CD4-positive, alpha-beta T cell treated with Interleukin-17A for 4 hours (primary cell): Measurements from ENCODE around the gene GALNT9.

Experiments used
- DNase-seq: peaks from one replicate; pipeline ENCODE4 v3.0.0-alpha.2; 2020; ENCODE audit warnings: mixed read lengths

GALNT9 gene

DNA sequence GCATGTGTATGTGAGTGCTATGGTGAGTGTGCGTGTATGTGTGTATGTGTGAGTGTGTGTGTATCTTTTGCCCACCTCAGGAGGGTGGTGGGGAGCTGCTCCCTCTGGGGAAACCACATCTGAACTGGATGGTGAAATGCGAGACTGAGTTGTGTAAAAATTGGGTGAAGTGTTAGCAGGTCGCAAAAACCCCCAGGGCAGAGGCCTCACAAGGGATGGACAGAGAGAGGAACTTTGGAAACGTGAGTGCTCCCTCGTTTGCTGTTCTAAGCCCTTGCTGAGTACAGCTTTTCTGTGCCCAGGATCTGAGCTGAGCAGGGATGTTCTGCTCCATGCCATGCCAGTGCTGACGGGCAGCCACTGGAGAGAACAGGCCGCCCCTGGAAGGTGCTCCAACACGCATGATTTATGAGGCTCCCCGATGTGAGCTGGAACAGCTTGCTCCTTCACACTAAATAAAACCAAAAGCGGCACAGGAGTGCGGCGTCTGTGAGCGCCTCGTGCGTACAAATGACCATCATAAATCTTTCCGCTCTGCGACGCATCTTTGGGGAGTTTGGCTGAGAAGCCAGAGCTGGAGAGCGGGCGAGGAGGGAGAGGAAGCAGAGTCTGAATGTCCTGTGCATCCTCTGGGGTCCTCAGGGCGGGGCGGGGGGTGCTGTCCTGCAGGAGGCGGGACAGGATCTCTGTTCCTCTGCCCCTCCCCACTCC, 14.1 kb upstream of the GALNT9 start:
- DNase-seq: no peak

DNA sequence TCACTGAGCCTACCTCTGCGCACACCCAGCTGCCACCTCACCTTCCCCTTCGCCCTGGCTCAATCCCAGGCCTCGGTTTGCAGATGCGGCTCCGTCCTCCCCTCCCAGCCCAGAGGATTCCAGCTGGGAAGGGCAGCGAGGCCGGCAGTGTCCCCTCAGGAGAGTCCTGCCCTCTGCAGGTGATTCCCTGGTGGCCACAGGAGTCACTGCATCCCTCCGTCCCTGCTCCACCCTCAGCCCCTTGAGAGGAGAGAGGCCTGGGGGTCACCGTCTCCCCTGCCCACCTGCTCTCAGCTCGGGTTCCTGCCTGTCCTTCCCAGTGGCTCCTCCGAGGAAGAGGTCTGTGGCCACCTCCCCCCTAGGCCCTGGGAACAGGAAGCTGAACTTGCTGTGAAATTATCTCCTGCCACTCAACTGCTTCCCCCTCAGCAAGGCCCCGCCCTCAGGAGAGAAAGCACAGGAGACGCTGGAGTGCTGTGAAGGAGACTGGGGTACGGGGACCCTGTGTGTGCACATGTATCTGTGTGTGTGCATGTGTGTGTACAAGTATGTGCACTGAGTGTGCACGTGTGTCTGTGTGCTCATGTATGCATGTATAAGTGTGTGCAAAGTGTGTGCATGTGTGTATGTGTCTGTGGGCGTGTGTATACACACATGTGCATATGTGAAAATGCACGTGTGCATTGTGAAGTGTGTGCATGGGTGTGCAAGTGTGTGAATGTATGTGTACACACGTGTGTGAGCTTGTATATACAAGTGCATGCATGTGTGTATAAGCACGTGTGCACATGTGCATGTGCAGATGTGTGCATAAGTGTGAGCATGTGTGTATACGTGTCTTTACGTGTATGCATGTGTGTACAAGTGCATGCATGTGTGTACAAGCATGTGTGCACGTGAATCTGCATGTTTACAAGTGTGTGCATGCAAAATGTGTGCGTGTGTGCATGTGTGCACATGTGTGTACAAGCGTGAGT, 13.2 kb upstream of the GALNT9 start:
- DNase-seq: no peak

DNA sequence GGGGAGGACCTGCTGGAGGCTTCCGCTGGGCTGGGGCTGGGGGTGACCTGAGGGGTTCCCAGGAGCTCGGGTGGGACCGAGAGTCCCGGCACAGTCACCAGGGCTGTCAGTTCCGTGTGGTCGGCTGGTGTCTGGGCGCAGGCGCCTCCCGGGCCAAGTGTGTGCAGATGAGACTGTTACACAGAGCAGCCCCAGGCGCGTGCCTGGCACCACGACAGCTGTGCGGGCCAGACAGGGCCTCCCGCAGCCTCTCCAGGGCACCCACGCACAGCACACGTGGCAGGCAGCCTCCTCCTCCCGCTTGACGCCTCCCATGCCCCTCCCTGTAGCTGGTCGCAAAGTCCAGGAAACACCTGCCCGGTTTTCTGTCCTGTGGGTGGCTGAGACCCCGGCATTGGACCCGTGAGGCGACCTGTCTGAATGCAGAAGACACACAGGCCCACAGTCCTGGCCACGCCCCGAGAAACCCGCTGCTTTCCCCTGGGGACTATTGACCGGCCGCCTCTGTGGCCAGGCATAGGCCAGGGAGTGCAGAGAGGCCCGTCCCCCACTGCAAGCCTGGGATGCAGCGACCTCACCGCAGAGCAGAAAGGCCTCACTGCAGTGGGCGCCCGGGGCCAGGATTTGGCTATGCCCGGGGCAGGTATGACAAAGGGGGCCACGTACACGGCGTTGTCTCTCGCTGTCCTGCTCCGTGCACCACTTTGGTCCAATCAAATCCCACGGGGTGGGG, 12.1 kb upstream of the GALNT9 start:
- no peak for DNase-seq

DNA sequence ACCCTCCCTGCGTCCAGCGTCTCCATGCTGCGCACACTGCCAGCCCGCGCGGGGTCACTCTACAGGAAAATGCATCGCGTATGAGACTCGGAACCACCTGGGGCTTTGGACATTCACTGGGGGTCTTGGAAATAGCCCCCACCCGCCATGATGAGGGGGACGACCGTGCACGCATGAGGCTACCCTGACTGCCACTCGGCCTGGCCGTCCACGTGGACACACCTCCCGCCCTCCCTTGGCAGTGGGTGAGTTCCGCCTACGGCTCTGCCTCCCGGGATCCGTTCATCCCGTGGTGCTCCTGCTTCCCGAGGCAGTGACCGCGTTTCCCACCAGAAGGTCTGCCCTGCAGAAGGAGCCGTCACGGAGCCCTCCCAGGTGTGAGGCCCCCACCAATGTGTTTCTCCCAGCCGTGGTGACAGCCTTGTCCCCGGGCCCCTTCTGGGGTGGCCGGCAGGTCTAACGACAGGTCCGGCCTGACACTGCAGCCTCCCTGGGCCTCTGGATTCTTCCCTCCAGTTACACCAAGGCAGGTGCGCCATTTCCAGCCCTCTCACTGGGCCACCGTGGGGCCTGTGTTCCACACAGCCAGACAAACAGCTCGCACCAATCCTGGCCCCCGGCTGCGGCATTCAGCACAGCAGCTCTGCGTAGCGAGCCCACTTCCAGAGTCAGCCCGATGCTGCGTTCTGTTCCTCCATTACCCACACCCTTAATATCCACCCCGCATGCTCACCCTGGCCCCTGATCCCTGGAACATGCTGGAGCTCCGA, 11.1 kb upstream of the GALNT9 start:
- DNase-seq: no peak

DNA sequence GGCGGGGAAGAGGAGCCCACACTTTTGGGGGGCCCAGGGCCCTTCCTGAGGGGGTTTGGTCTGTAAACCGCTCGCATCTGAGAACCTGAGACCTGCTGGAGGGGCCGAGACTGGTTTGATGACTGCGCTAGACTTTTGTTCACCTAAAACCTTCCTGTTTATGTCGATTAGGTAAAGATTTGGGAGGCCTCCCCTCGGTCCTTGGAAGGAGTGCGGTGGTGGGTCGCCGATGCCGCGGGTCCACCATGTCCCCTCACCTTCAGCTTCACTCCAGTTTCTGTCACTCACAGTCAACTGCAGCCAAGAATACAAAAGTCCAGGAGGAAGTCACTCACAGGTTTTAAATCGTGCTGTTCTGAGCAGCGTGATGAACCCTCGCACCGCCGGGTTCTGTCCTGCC, 10.5 kb upstream of the GALNT9 start:
- DNase-seq: no peak

DNA sequence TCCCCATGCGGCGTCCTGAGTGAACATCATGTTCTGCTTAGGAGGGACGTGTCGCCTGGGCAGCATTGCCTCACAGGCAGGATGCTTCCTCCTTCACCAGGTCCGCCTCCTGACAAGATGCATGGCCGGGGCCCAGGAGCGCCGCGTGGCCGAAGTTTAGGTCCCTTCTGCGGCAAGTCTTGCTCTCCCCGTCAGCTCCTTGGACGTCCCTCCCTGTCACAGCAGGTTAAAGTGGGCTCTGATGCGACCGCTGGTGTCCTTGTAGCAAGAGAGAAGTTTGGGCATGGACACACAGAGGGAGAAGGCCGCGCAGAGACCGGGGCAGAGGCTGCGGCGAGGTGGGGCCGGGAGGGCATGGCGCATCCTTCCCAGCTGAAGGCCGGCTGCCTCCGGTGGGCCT, 9.4 kb upstream of the GALNT9 start:
- DNase-seq: no peak

DNA sequence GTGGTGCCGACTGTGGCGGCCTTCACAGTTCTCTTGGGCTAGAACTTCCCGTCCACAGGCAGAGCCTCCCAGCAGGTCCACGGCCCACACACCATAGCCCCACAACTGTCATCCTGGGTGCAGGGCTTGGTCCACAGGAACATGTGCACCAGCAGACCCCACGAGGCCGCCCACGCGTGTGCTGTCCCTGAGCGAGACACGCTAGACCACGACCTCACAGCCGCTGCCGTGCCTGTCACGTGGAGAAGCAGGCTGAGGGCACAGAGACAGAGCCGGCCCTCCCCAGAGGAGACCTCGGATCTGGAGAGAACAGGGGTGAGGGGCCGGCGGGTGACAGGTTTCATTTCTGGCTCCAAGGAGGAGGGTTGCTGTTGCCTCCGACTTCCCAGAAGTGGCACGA, 8.9 kb upstream of the GALNT9 start:
- no peak for DNase-seq

DNA sequence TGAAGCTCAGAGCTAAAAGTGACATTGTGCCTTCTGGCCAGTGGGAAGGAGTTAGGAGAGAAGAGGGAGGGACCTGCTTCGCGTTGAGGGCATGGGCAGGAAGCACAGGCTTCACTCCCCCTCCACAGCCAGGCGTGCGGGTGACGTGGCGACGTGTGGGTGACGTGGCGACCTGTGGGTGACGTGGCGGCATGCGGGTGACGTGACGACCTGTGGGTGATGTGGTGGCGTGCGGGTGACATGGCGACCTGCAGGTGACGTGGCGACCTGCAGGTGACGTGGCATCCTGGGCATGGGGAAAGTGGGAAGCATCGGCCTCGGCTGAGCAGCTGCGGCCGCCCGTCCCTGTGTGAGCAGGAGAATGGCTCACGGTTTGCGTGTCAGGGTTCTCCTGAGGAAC, 8.2 kb upstream of the GALNT9 start:
- no peak for DNase-seq

DNA sequence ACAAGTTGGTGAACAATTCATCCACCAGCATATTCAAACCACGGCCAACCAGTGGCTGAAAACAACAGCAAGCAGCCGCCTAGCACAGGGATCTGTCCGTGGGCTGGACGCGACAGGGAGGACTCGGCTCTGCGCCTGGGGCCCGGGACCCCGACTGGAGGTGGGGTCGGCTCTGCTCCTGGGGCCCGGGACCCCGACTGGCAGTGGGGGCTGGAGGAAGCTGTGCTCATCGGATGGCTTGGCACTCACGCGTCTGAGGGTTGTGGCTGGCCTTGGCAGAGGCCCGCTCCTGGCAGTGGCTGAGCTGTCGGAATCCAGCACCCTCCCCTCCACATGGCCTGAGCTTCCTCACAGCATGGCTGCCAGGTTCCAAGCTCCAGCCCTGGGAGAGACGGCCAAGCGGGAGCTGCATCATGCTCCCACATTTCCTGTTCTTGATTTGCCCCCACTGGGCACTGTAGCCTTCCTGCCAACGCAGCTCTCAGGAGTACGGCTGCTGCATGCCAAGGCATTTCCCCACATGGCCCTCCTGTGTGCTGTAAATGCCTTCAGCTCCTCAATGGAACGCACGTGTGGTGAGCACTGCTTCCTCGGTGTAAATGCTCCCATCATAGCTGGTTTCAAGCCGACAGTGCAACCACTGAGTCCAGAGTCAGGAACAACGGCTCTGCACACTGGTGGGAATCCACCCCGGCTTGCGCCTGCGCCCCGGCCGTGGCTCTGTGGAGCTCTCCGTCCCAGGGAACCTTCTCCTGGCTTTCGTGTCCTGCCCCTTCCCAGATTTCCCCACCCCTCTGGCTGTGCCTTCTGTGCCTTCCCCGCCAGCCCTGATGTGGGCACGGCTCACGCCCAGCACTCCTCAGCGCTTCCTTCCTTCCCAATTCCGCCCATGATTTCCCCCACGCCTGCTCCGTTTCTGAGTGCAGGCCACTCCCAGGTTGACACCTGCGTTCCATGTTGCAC, 7.3 kb upstream of the GALNT9 start:
- no peak for DNase-seq

DNA sequence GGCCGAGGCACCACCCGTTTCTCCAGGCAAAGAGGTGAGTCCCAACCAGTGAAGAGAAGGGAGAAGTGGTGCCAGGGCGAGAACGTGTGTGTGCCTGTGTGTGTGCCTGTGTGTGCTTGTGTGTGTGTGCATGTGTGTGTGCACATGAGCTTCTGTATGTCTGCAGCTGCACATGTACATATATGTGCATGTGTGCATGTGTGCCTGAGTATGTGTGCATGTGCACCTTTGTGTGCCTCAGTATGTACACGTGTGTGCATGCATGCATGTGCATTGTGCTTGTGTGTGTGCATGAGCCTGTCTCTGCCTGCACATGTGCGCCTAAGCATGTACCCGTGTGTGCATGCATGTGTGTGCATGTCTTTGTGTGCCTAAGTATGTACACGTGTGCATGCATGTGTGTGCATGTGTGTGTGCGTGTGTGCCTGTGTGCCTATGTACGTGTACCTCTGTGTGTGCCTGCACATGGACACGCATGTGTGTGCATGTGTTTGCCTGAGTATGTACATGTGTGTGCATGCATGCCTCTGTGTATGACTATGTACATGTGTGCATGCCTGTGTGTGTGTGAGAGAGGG, 5.9 kb upstream of the GALNT9 start:
- DNase-seq: no peak

DNA sequence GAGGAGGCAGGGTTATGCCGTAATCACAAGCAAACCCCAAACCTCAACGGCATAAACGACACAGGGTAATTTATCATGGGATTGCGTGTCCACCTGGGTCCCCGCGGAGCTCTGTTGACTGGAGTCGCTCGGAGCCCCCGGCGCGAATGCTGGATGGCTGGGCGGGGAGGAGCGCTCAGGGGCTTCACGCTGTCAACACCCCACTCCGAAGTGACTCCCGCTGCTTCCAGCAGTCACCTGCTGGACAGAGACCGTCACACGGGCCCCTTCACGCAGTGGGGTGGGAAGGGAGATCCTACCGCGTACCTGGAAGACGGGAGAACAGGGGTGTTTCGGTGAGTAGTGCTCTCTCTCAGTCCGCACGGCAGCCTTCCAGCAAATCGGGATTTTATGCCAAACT, 4.4 kb upstream of the GALNT9 start:
- no peak for DNase-seq

DNA sequence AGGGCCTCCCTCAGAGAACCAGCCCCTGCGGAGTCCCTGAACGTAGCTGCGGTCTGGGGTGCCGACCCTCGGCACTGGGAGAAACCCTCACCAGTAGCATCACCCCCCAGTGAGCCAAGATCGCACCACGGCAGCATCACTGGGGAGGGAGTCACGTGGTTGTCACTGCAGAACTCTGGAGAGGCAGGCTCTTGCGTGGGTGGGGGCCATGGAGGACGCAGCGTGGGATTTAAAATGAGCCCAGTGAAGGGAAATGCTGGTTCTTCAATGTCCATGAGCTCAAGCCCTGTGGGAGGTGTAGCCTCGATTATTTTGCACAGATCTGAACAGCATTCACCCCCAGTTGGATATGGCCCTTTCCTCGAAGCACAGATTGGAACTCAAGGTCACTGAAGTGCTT, 3.9 kb upstream of the GALNT9 start:
- DNase-seq: no peak

DNA sequence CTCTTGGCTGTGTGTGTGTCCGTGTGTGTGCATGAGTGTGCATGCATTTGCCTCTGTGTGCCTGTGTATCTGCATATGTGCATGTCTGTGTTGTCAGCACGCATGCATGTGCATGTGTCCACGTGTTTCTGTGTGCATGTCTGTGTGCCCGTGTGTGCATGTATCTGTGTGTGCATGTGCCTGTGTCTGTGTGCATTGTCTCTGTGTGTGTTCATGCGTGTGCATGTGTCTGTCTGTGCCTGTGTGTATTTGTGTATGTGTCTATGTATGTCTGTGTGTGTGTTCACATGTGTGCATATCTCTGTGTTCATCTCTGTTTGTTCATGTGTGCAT, 1.1 kb upstream of the GALNT9 start:
- no peak for DNase-seq

DNA sequence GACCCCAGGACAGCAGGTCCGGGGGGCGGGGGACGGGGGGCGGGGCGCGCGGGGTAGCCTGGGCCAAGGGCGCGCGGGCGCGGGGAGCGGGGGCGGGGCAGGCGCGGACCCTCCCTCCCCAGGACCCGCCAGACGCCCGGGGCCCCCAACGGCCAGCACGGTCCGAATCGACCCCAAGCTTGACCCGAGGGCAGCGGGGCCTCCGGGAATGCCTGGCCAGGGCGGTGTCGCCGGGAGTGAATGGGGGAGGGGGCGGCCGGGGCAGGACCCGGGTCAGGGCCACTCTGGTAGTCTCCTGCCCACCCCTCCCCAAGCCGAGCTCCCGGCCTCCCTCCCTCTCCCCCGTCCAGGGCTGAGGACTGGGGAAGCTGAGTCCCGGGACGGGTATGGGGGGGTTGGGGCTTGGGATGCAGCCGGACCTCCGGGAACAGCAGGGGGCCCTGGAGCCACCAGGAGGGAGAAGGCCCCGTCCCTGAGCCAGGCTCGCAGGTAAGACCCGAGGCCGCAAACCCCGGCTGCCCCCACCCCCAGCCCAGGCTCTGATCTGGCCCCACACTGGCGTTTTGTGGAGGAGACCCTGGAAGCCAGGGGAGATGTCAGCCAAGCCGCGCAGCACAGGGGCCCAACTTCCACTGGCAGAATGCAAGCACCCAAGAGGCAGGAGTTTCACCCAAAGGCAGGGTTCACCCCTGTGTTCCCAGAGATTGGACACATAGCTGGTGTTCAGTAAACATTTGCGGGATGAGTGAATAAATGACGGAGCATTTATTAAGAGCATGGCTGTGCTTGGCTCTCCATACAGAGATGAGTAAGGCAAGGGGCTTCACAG, 545 bp upstream of the GALNT9 start:
- no peak for DNase-seq

DNA sequence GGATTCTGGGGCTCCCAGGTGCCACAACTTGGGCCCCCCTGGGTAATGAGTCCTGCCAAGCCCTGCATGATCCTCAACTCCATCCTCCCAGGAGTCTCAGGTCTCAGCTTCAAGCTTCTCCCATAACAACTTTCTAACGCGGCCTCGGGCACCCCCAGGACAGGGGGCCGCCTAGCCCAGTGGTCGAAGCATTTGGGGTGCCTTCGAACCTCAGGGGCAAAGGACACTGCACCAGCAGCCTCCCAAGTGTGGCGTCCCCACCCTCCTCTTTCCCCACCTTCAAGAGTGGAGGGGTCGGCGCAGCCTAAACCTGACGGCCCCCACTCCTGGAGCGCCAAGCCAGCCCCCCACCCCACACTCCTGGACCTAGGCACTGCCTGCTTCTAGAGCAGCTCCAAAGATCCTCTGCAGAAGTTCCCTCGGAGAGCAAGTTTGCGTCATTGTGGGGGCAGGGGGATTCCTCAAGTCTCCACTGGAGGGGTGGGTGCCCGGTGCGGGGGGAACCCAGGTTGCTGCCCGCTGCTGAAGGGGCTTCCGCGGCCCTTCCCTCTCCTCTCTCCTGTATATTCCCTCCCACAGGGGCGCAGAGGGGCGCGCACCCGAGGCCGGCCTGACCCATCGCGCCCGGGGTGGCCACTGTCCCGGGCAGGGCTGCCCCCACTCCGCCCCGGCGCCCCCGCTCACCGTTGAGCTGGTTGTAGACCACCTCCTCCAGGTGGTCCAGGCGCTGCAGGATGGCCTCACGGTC, 933 bp downstream of the GALNT9 start:
- DNase-seq: no peak

DNA sequence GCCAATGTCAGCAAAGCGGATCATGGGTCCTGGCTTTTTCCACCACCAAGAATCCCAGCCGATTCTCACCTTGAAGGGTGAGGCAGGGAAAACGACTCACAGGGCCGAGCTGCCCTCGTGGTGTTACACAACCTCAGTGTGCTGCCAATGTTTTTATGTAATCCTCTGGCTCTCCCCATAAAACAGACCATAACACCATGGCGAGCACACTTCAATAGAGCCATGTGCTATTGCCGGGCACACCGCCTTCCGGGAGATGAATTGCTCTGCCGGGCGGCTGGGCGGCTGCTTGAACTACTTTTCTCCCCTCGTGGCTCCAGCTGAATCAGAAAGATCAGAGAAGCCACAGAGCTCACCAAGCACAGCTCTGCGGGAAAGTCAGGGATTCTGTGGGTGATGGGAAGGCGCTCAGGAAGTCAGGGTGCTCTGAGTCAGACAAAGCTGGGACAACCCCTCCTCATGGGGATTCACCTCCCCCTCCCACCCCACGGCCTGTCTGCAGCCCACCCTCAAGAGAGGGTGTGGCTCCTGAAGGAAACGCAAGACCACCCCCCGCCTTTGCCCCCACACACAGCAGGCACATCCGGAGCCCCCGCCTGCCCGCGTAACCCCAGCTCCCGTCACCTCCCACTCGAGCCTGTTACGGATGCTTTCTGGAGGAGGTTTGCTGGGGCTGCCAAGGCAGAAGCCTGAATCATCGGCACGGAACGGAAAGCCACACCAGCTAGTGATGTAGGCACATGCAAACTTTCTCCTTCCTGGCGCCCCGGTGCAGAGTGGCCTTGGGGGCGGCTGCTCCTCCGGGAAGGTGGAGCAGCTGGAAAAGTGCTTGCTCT, 1.8 kb downstream of the GALNT9 start:
- peak; percentile 40 for DNase-seq

DNA sequence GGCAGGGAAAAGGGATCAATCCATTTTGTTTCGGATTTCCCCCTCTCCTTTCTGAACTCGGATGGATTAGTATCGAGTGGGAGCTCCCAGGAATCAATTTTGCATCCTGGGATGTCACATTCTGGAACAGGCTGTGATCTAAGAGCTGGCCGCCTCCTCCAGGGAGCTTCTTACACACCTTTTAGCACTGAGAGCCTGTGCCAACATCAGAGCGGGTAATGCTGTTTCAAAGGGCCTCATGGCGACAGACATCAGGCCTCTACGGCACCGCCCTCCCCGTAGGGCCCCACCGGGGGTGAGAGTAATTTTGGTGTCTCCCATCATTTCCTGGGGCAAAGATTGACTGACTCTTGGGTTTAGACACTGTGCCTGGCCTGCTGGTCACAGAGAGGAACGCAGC, 2.7 kb downstream of the GALNT9 start:
- no peak for DNase-seq

DNA sequence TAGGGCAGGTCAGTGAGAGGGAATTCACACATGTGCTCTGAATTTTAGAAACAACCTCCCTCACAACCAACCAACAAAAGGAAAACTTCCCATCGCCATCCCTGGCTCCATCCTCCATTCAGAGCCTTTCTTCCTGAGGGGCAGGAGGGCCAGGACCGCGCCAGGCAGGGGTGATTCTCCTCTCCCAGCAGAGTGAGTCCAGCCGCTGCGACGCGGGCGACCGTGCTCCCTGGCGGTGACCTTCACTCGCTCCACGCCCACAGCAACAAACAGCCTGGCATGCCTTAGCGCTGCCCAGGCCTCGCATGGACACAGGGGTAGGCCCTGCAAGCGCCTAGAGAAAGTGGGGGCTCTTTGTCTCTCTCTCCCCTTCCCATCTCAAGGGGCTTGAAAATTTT, 3.7 kb downstream of the GALNT9 start:
- DNase-seq: no peak
